IPS-18c (cell line): ENCODE data around the gene JMJD6.
"Not testable (repeated sequence)": the region's sequence is repeated elsewhere in the genome, so short reads cannot be mapped to it uniquely, and the experiment has no call there.

Source experiments
- H3K4me3 ChIP-seq: 2 replicates; pipeline ENCODE4 v1.7.0; 2013; ENCODE audit warnings: low read depth, mild to moderate bottlenecking, low read length, moderate library complexity; ENCODE audit not compliant: insufficient read depth
- H3K9me3 ChIP-seq: one replicate; pipeline ENCODE4 v1.6.1; 2013; ENCODE audit warnings: mild to moderate bottlenecking, low read length, moderate library complexity; ENCODE audit not compliant: control insufficient read depth, insufficient read depth

JMJD6 gene

DNA sequence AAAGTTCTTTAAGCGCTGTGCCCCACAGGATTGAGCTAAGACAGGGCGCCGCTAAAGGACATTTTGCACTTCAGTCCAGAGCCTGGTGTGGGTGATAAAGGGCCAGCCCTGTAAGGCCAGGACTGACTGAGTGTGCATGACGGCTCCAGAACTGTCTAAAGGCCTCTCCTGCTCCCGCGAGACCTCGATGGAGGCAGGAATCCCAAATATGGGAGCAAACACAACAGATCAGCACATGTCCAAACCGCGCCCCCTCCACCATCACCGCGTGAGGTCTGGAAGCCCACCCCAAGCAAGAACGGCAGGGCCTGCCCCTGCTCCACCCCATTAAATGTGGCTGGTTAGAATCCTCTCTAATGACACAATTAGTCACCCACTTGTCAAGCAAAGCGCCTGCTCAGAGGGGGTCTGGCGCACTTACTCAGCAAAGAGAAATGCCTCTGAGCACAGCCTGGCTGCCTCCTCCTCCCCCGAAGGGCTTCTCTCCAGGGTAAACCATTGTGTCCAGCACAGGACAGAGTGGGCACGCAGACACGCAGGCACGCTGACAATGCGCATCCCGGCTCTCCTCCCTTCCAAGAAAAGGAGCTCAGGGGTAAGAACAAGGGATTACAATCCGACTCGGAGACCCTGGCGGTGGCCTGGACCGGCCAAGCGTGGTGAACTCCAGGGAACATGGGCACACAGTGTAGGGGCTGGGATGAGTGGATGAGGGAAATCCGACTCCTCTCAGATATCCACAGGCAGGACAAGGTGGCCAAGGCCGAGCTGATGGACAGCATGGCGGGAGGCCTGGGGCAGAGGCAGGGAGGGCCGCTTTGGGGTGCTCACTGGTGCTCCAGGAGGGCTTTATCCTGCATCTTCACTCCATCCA is 17.1 kb downstream of the JMJD6 start:
- H3K9me3 ChIP-seq: no peaks in the 10 kb centered on the region
- peak overlapping the region; percentile 36 for H3K4me3 ChIP-seq

DNA sequence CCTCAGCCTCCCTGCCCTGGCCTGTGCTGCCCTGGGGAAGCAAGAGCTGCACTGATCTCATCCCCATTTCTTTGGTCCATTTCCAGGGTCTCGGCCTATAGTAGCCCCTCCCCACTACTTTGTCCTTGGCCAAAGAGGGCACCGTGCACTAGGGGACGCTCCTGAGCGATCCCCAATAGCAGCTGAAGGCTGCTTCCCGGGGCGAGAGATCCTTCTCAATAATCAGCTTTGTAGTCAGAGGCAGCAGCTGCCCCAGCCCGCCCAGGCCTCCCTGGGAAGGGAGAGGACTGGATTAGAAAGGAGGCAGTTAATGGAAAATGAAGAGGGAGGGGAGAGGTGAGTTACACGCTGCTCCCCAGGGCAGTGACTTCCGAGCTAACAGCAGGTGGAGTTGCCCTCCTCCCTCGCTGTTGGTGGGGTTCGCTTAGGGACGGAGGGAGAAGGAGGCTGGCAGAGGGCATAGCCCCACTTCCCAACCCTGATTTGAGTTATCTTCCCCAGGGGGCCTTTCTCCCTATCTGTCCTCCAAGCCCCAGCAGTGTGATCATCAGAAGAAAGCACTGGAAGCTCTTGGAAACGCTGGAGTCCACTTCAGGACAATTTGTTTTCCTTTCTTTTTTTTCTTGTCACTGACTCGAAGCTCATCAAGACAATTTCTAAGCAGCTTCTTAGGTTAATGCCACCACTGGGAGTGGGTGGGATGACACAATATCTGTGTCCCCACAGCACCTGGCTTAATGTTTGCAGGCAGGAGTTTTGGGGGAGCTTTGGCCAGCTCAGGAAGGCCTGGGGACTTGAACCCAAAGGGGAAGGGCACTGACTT is 18.2 kb downstream of the JMJD6 start:
- Histone ChIP-seq H3K4me3 (0 out of 2 replicates have a peak overlapping the region, but pooled peaks have one; percentile 20), H3K9me3 (no peaks in the 10 kb centered on the region)

DNA sequence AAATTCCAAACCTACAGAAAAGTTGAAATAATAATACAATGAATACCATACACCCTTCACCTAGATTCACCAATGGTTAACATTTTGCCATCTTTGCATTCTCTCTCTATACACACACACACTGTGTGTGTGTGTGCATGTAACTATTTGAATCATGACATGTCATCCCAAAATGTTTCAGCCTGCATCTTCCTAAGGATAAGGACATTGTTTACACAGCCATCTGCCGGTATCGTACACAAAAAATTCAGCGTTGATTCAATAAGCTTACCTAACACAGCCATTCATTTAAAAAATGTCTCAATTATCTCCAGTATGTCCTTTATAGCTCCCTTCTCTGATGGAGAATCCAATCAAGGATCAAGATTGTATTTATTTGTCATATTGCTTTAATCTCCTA is 19.6 kb downstream of the JMJD6 start:
- Histone ChIP-seq H3K9me3 (no peaks in the 10 kb centered on the region), H3K4me3 (no peak overlapping the region)

- no peak overlapping the region for H3K4me3 ChIP-seq
- no peaks in the 10 kb centered on the region for H3K9me3 ChIP-seq
These were observed 21.6 kb downstream of the JMJD6 start for GRCh38 chr17:76704805-76705204.

- H3K4me3 ChIP-seq: no peak overlapping the region
These were observed 23.3 kb downstream of the JMJD6 start for GRCh38 chr17:76702941-76703637.

DNA sequence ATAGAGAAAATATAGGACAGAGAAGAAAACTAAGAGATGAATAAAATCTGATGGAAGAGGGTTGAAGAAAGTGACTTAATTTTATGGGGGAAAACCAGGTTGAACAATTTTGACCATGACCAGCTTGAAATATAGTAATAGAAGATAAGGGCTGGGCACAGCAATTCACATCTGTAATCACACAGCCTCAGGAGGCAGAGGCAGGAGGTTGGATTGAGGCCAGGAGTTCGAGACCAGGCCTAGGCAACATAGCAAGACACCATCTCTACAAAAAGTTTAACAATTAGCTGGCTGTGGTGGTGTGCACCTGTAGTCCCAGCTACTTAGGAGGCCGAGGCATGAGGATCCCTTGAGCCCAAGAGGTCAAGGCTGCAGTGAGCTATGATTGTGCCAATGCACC is 24.3 kb downstream of the JMJD6 start:
- Histone ChIP-seq H3K4me3 (no peak overlapping the region), H3K9me3 (peaks cover 2% of the 10 kb centered on the region)

More at GRCh38 chr17:76702941-76703637, 23.3 kb downstream of the JMJD6 start:
- peaks cover 2% of the 10 kb centered on the region for H3K9me3 ChIP-seq

GRCh38 chr17:76701471-76701967 is 24.9 kb downstream of the JMJD6 start:
- H3K4me3 ChIP-seq: no peak overlapping the region
- H3K9me3 ChIP-seq: peaks cover 2% of the 10 kb centered on the region

DNA sequence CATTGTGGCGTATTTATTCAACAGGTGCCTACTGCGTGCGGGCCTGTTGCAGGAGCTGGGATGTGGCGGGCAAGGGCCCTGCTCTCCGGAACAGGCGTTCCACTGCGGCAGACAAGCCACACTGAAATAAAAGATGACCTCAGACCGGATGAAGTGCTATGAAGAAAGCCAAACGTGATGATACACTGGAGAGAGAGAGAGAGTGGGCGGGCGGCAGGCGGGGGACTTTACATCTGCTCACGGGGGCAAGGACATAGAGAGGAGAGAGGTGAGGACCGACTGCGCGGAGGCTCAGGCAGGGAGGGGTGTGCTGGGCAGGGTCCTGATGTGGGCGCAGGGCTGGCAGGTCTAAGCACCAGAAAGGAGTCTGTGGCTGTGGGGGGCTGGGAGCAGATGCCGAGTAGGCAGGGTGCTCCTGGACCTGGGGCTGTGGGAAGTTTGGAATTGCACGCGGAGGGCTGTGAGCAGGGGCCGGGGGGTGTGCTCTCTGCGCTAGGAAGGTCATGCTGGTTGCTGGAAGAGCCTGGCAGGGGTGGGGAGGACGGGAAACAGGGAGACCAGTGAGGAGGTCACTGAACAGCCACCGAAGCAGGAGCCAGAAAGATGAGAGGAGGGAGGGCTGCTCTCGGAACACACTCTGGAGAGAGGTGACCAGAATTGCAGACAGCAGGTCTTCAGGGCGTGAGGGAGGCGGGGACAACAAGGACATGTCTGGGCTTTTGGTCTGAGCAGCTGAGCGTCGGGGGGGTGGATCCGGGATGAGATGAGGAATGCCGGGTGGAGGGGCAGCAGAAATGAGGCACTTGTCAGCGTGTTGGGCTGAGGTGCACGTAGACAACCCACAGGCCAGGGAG is 25.6 kb downstream of the JMJD6 start:
- peaks cover 2% of the 10 kb centered on the region for H3K9me3 ChIP-seq
- H3K4me3 ChIP-seq: no peak overlapping the region; the same call in 1 of the 2 replicates

- Histone ChIP-seq H3K9me3 (peaks cover 2% of the 10 kb centered on the region), H3K4me3 (no peak overlapping the region)
These were observed 26.2 kb downstream of the JMJD6 start for GRCh38 chr17:76700270-76700616.

- not testable (repeated sequence) for H3K9me3 ChIP-seq, H3K4me3 ChIP-seq
These were observed 27.9 kb downstream of the JMJD6 start for GRCh38 chr17:76698466-76698977.

- no peak overlapping the region for H3K4me3 ChIP-seq
- H3K9me3 ChIP-seq: peaks cover 2% of the 10 kb centered on the region
These were observed 28.5 kb downstream of the JMJD6 start for GRCh38 chr17:76697702-76698465.

- Histone ChIP-seq H3K9me3 (peaks cover 2% of the 10 kb centered on the region), H3K4me3 (no peak overlapping the region)
These were observed 29.4 kb downstream of the JMJD6 start for GRCh38 chr17:76696763-76697701.

DNA sequence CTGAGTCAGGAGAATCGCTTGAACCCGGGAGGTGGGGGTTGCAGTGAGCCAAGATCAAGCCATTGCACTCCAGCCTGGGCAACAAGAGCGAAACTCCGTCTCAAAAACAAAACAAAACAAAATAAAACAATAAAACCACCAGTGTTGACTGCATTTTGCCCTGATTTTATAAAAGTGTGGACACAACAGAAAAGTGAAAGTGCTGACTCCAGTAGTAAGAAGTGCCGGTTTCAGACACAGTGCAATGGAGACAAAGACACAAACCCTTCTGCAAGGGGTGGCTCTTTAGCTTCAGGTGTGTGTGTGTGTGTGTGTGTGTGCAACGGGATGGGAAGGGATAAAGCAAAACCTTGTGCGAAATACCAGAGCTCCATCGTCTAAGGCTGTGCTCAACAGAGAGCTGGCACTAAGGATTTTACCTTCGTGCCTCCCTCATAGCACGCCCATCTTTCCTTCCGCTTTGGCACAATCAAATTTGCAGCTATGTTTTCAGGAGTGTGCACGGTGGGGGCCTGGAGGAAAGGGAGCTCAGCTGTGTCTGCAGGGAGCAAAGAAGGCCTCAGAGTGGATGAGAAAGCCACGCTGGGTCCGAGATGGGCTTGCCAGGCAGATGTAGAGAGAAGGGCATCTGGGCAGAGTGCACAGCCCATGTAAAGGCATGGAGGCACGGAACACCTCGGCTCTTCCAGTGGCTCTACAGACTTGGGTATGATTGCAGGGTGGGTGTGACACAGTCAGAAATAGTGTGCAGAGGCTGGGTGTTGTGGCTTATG is 31.2 kb downstream of the JMJD6 start:
- H3K9me3 ChIP-seq: peaks cover 2% of the 10 kb centered on the region
- no peak overlapping the region for H3K4me3 ChIP-seq
